Endometrial microvascular endothelial cells (primary cell): ENCODE results near the gene YPEL2. TPM values are rescaled to one million over a fixed set of nuclear protein-coding genes. Genes with fewer than 3 reads are reported as not detected.
"Not testable (repeated sequence)": the region's sequence is repeated elsewhere in the genome, so short reads cannot be mapped to it uniquely, and the experiment has no call there.

Experiments used
- in situ Hi-C: cut with HindIII; loops from 2 replicates; pipeline ENCODE4 v1.10.0; 2017; ENCODE audit warnings: low sequenced_read_pairs, low pct_unique_long_range_greater_than_20kb; ENCODE audit errors: inconsistent ontology term
- total RNA-seq: library from RNA; depleted of rRNA; stranded (reverse); fragments of >200 nt; gene quantifications from one replicate; pipeline ENCODE4 v1.2.3, GENCODE V29; 2015; ENCODE audit errors: inconsistent ontology term

Gene YPEL2
- total RNA-seq, 1 donor from 2014 or later, result 15.0 TPM

DNA sequence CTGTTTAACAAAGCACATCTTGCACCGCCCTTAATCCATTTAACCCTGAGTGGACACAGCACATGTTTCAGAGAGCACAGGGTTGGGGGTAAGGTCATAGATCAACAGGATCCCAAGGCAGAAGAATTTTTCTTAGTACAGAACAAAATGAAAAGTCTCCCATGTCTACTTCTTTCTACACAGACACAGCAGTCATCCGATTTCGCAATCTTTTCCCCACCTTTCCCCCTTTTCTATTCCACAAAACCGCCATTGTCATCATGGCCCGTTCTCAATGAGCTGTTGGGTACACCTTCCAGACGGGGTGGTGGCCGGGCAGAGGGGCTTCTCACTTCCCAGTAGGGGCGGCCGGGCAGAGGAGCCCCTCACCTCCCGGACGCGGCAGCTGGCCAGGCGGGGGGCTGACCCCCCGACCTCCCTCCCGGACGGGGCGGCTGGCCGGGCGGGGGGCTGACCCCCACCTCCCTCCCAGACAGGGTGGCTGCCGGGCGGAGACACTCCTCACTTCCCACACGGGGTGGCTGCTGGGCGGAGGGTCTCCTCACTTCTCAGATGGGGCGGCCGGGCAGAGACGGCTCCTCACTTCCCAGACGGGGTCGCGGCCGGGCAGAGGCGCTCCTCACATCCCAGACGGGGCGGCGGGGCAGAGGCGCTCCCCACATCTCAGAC lies 62.4 kb downstream of the YPEL2 start:
- in situ Hi-C loops, result not testable (repeated sequence)

DNA sequence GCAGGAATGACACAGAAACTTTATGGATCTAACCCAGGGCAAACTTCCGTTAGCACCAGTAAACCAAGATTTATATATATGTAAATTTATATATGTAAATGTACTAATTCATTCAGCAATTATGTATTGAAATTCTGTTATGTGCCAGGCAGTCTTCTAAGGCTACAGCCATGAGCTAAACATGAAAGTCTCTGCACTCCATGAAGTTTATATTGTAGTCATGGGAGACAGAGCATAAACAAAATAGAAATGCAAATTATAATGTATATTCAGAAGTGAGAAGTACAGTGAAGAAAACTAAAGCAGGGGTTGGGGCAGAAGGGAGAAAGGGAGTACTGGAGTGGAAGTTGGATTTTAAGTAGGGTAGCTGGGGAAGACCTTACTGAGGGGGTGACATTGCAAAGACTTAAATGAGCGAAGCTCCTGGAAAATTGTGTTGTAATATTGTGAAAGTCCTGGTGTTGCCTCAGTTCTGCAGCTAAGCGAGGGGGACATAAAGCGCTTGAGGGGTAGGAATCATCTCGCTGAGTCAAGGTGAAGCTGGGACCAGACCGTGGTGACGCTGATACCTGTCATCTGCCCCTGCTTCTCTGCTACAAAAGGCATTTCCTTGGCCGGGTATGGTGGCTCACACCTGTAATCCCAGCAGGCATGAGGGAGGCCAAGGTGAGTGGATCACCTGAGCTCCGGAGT lies 64.8 kb downstream of the YPEL2 start:
- in situ Hi-C loops, result no loop called here

DNA sequence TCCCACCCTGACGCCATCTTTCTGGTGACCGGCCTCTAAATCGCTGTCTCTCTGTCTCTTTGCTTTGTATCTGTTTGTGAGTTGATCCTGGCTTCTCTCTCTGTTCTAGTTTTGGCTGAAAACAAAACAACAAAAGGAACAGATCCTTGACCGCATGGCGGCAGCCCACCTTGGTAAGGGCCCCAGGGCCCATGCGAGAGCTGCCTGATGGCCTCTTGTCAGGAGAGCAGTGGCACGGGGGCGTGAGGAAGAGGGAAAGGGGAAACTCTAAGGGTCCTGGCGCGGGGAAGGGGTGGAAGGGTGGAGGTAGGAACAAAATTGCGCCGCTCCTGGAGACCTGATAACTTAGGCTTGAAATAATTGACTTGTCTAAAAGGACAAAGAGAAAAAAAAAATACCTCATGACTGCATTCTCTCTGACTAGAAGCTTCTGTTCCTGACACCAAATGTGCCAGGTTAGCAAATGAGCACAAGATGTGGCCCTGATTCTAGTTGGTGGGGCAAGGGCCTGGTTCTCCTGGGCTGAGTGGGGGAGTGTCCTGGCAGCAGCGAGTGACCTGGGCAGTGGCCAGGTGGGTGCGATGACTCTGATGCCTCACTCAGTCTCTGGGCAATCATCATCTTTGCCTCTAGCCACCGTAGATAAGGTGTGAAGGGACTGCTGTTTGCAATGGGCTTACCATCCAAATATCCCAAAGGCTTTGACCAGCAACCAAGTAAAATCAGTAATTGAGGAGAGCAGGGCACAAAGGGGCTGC lies 66.0 kb downstream of the YPEL2 start:
- in situ Hi-C loops, result no loop called here

DNA sequence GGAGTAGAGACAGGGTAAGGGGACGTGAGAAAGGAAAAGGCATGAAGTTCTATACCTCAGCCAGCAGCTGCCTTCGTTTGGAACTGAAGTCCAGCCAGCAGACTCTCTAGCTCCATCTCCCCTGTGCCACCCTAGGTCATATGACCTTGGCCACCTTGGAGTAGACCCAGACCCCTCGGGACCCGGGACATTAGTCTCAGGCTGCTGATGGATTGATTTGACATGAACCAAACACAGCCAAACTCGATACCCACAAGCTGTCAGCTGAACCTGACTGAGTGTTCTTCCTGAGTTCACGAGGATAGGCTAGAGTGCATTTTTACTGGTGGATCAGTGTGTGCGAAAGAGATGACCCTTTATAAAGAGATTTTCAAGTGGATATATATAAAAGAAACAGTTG lies 68.5 kb downstream of the YPEL2 start:
- in situ Hi-C loops, result no loop called here

DNA sequence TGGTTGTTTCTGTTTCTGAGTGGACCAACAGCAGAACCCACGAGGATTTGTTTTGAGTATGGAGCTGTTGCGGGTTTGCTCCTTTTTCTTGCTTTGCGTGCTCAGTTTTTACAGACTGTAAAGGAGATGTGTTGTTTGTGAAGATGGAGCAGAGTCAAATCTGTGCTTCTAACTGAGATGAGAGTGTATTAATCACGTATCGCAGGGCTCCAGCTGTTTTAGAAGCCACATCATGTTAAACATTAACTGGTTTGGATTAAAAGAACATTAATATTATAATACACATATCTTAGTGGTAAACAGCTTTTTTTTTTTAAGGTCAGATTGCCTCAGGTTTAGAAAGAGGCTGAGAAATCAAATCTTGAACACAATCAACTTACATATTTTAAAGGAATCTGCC lies 69.4 kb downstream of the YPEL2 start:
- in situ Hi-C loops, result no loop called here

DNA sequence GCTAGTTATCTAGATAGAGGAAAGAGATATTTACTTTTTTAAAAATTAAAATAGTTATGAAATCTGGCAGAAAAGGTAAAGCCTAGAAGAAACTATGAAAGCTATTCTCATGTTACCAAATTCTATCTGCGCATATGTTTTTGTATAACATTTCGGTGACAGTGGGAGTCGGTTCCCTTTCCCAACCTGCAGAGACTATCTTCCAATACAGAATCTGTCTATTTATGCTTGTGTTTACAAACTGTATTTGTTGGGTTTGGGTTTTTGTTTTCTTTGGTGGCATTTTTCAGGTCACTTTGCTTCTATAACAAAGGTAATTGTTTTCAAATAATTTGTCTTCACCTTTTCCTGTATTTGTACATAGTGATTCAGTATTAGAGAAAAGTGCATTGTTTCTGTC lies 69.8 kb downstream of the YPEL2 start:
- in situ Hi-C loops, result no loop called here

DNA sequence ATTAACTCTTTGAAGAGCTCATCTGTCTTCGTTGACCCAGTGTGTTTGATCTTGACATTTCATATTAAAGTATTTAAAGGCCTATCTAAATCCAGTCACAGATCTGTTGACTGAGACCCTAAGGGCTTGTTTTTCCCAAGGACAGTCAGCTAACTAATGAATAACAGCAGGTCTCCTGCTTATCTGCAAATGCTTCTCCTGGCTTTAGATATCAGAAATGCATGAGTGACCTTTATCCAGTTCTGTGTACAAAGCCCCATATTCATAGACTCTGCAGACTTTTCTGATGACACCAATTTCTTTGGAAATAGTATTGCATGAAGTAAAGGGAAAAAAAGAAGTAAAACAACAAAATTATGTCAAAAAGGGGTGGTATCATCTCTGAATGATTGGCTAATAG lies 70.3 kb downstream of the YPEL2 start:
- in situ Hi-C loops, result no loop called here

DNA sequence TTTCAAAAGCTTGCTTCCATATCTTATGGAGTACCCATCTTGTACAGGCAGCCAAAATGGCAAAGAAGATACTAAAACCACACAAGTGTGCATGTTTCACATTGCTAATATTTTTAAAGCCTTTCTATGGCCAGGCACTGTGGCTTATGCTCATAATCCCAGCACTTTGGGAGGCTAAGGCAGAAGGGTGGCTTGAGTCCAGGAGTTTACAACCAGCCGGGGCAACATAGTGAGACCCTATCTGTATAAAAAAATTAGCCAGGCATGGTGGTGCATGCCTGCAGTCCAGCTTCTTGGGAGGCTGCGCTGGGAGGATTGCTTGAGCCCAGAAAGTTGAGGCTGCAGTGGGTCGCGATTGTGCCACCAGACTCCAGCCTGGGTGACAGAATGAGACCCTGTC lies 71.3 kb downstream of the YPEL2 start:
- in situ Hi-C loops, result no loop called here

DNA sequence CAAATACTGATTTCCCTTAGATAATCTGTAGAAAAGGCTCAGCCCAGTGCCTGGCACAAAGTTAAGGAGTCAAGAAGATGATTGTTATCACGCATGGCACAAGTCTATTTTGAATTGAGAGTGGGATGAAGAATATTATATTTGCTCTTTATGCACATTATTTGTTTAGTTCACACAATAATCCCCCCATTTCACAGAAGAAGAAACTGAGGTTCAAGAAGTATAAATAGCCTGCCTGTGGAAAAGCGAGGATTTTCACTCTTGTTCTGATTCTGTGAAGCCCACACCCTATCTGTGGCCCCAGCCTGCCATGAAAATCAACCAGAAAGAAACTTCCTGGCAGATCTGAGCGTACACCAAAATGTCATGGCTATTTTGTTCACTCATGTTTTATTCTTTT lies 73.0 kb downstream of the YPEL2 start:
- in situ Hi-C loops, result no loop called here

DNA sequence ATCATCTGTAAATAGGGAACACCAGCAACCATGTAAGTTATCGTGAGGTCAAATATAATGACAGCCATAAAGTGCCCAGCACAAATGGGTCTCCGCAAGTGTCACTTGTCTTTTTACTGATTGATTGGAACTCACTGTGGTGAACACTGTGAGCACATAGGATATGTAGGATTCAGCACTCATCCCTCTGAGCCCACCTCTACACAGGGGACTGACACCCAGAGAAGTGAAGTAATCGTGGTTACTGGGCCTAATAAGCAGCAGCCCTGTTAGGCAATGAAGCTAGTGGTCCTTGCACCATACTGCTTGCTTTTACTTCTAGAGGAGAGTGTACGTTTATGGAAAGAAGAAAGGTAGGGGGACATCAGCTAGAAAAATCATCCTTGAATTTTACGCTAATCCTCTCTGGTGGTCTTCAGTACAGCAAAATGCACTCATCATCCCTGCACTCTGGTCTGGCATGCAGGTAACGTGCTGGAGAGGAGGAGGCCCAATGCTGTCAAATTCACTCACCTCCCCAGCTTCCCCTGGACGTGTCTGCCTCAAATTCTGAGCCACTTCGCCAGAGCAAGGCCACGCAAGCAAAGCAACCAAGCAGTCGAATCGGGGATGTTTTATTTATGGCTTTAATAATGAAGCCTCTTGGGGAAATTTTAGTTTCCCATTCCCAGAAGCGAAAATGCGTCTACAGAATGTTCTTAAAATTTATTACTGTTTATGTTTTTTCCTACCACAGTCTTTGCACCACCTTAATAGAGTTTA lies 74.7 kb downstream of the YPEL2 start:
- in situ Hi-C loops, result no loop called here

DNA sequence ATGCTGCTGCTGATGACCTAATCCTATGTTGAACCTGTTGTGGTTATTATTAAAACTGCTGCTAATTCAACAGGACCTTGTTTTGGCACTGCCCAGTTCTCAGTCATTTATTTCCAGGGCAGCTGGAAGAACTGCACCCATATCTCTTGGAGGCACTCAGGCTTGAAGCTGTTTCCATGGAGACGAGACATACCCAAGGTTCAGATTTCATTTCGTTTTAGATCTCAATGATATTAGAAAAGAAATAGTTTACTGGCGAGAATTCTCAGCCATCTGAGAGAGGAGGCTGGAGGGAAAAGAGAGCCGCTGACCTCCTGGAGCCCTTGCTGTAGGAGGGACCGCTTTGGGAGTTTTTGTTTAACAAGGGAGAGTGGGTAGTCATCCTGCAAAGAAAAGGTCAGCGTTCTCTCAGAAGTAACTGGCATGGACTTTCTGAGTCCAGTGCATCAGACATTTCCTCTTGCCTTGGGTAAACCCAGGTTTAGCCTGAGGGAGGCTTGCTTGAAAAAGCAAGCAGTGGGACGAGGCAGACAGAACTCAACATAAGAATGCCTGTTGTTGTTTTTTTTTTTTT lies 75.4 kb downstream of the YPEL2 start:
- in situ Hi-C loops, result no loop called here

DNA sequence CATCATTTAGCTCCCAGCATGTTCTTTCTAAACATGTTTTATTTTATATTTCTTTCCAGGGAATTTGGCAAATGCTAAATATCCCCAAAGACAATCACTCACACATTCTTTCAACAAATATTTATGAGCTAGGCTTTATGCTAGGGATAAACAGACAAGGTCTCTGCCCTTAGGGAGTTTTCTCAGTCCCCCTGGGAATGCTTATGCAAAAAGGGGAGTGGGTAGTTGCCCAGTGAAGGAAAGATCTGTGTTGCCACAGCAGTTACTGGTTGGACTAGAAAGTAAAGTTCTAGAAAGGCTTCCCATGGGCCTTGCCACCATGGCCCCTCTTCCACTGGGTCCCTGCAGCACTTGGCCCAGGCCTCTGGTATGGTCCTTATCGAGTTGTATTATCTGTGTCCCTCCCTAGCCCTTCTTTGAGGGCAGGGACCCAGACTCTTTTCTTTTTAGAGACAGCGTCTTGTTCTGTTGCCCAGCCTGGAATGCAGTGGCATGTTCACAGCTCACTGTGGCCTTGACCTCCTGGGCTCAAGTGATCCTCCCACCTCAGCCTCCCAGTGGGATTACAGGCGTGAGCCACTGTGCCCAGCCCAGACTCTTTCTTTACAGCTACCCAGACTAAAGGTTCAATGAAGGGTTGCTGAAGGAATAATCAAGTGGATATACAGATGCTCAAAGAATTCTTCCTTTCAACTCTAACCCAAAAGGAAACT lies 78.0 kb downstream of the YPEL2 start:
- in situ Hi-C loops, result no loop called here

DNA sequence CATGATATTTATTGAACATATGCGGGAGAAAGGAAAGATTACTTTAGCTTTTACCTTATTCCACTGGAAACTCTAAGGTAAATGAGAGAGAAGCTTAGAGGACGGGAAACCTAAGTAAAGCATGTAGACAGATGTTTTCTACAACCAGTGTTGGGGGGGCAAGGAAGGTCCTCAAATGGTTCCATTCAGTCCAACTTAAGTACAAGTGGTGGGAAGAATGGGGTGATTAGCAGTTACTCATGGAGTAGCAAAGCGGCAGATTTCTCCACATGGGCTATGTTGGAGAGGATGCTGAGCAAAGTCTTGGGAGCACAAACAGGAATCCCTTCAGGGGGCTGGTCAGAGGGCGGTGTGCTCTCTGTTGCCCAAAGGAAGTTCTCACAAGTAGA lies 78.6 kb downstream of the YPEL2 start:
- in situ Hi-C loops, result no loop called here

DNA sequence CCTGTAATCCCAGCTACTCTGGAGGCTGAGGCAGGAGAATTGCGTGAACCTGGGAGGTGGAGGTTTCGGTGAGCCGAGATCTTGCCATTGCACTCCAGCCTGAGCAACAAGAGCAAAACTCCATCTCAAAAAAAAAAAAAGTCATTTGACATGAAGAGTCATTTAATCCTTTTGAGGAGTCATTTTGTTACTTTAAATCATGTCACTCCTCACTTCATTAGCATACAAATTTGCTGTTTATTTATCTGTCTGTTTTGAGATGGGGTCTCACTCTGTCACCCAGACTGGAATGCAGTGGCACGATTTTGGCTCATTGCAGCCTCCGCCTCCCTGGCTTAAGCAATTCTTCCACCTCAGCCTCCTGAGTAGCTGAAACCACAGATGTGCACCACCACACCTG lies 81.0 kb downstream of the YPEL2 start:
- in situ Hi-C loops, result not testable (repeated sequence)

DNA sequence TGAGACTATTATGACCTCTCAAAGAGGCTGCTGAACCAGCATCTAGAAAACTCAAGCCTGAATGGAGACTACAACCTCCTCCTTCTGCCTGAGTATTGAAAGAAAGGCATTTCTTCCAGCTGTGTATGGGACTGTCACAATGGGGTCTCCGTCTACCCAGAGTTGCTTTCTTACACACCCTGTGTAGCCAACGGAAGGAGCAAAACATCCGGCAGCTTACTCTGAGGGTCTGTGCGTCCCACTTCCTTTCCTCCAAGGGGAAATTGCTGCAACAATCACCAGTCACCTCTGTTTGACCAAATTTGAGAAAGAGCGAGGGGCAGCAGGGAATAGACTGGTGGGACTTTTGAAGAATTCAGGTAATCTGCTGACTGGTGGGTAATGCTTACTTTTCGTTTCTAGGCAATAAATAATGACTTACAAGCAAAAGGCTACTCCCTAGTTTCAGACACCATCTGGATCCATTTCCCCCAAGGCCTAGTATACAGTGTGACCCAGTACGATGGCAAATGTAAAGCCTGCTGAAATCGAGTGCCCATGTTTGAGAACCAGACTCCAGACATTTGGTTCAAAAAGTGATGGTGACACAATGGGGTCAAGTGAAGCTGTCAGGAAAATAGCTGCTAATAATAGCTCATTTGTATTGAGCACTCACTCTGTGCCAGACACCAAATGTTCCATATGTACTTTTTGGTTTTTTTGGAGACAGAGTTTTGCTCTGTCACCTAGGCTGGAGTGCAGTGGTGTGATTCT lies 81.7 kb downstream of the YPEL2 start:
- in situ Hi-C loops, result no loop called here

DNA sequence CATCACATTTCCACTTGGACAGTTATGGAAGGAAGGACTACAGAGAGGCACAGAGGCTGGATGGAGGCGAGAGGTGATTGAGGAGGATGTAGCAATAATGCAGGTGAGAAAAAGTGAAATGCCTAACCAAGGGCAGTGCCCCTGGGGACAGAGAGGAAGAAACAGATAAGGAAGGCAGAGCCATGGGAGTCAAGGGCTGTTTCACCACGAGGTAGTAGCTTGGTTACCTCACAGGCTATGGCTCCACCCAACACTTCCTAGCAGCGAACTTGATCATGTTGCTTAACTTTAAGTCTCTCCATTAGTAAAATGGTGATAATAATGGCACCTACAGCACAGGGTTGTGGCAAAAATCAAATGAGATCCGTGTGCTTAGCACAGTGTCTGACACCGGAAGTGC lies 83.9 kb downstream of the YPEL2 start:
- in situ Hi-C loops, result no loop called here

DNA sequence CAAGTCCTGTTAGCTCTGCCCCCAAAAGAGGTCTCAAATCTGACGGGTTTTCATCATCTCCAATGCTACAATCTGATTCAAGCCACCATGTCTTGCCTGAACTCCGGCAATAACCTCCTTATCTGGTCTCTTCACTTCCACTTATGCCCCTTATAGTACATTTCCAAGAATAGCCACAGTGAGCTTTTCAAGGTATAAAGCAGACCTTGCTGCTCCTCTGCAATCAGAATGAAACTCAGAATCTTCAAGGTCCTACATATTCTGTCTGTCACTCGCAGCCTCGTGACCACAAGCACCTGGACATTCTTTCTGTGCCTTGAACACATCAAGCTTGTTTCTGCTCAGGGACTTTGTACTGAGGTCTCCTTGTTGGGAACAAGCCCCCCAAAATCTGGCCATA lies 84.7 kb downstream of the YPEL2 start:
- in situ Hi-C loops, result no loop called here

DNA sequence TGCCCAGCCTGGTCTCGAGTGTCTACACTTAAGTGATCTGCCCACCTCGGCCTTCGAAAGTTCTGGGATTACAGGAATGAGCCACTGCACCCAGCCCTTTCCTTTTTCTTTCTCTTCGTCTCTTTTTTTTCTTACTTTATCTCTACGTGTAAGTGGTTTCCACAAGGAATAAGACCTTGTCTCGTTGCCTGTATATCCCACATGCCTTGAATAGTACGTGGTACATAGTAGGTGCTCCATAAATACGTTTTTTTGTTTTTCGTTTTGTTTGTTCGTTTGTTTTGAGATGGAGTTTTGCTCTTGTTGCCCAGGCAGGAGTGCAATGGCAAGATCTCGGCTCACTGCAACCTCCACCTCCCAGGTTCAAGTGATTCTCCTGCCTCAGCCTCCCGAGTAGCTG lies 86.0 kb downstream of the YPEL2 start:
- in situ Hi-C loops, result no loop called here
